Parathyroid adenoma (tissue), 2 donors: ENCODE data around the gene MET.
"Not testable (repeated sequence)": the region's sequence is repeated elsewhere in the genome, so short reads cannot be mapped to it uniquely, and the experiment has no call there.

ENCODE experiments used
- H2AFZ ChIP-seq: fragments of 300-600 bp; sonication (generic); one replicate; pipeline ENCODE4 v1.7.0; 2017; ENCODE audit warnings: antibody characterized with exemption, mild to moderate bottlenecking
- H3K27ac ChIP-seq: fragments of 300-600 bp; sonication (generic); one replicate; pipeline ENCODE4 v1.7.0; 2017
- H3K27me3 ChIP-seq: fragments of 300-600 bp; sonication (generic); one replicate; pipeline ENCODE4 v1.7.0; 2017; ENCODE audit warnings: low read length; ENCODE audit not compliant: control insufficient read depth, insufficient read depth
- H3K36me3 ChIP-seq: fragments of 300-600 bp; sonication (generic); one replicate; pipeline ENCODE4 v1.7.0; 2017; ENCODE audit warnings: low read length; ENCODE audit not compliant: control insufficient read depth, insufficient read depth
- H3K4me1 ChIP-seq: fragments of 300-600 bp; sonication (generic); one replicate; pipeline ENCODE4 v1.7.0; 2017; ENCODE audit warnings: control low read depth
- H3K4me2 ChIP-seq: fragments of 300-600 bp; sonication (generic); one replicate; pipeline ENCODE4 v1.7.0; 2017; ENCODE audit warnings: low read length
- H3K4me3 ChIP-seq: fragments of 300-600 bp; sonication (generic); one replicate; pipeline ENCODE4 v1.7.0; 2017; ENCODE audit warnings: low read depth, low read length
- H3K79me2 ChIP-seq: fragments of 300-600 bp; sonication (generic); one replicate; pipeline ENCODE4 v1.7.0; 2017; ENCODE audit warnings: control low read depth
- H3K9ac ChIP-seq: fragments of 300-600 bp; sonication (generic); one replicate; pipeline ENCODE4 v1.7.0; 2017; ENCODE audit warnings: mild to moderate bottlenecking
- H3K9me3 ChIP-seq: fragments of 300-600 bp; sonication (generic); one replicate; pipeline ENCODE4 v1.7.0; 2017; ENCODE audit warnings: low read length; ENCODE audit not compliant: control insufficient read depth
- TF ChIP-seq, protein P1 (sequence below): fragments of 300-600 bp; sonication (generic); IDR thresholded peaks from one replicate; pipeline ENCODE4 v1.7.0; 2017; ENCODE audit warnings: antibody characterized with exemption, mild to moderate bottlenecking
- donor health status: primary hyperparathyroidism.

The MET gene

DNA sequence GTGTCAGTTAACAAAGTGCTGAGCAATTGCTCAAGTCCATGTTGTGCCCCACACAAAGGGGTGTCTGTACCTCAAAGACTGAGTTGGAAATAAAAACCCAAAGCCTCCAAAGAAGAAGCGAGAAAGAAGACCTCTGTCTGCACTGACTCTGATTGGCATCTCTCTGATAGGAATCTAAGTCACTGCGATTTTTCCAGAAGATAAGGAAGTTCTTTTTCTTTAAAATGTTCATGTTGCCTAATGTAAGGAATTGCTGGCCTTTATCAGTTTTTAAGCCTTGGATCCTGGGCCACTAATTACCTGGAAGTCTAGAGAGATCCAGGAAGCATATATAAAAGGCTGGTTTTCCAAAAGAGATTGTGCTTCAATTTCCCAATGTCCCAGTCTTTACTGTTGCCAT is 24.1 kb upstream of the MET start:
- no peaks in the 10 kb centered on the region for H3K27me3 ChIP-seq
- H3K9me3 ChIP-seq = no peaks in the 10 kb centered on the region
- no peak overlapping the region for H3K27ac ChIP-seq
- H2AFZ ChIP-seq = no peak overlapping the region
- no peaks in the 10 kb centered on the region for H3K36me3 ChIP-seq
- TF ChIP-seq, protein P1, sequence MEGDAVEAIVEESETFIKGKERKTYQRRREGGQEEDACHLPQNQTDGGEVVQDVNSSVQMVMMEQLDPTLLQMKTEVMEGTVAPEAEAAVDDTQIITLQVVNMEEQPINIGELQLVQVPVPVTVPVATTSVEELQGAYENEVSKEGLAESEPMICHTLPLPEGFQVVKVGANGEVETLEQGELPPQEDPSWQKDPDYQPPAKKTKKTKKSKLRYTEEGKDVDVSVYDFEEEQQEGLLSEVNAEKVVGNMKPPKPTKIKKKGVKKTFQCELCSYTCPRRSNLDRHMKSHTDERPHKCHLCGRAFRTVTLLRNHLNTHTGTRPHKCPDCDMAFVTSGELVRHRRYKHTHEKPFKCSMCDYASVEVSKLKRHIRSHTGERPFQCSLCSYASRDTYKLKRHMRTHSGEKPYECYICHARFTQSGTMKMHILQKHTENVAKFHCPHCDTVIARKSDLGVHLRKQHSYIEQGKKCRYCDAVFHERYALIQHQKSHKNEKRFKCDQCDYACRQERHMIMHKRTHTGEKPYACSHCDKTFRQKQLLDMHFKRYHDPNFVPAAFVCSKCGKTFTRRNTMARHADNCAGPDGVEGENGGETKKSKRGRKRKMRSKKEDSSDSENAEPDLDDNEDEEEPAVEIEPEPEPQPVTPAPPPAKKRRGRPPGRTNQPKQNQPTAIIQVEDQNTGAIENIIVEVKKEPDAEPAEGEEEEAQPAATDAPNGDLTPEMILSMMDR = no peak
- H3K4me3 ChIP-seq = no peak overlapping the region
- no peaks in the 10 kb centered on the region for H3K79me2 ChIP-seq
- H3K4me2 ChIP-seq = no peak overlapping the region
- H3K9ac ChIP-seq = no peak overlapping the region
- no peaks in the 10 kb centered on the region for H3K4me1 ChIP-seq

DNA sequence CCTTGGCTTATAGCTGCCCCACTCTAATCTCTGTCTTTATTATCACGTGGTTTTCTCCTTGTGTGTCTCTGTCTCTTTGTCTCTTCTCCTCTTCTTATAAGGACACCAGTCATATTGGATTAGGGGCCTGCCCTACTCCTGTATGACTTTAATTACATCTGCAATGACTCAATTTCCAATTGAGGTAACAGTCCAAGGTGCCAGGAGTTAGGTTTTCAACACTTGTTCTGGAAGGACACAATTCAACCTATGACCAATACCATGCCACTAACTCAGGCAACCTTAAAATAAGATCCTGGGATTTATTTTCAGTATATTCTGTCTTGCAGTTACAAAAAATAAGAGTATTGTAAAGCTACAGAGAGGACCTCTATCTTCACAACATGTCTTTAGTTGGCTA is 21.6 kb upstream of the MET start:
- Histone ChIP-seq H3K36me3 (no peaks in the 10 kb centered on the region), H3K79me2 (no peaks in the 10 kb centered on the region)
- TF ChIP-seq, protein P1 = no peak

DNA sequence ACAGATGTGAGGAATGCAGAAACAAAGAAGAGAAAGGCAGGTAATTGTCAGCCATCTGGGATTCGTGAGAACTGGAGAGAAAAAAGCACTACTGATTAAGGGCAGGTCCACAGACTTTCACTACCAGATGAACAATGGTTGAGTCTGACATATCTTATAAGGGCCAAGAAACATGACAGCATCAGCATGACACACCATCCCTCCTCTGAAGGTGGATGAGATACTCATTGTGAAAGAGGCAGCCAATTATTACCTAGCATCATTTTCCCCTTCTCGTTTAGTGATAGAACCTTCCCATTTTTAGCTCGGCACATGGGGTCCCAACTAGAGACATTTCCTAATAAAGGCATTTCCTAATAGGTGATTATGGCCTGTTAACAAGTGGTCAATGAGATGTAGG is 19.2 kb upstream of the MET start:
- Histone ChIP-seq H3K9me3 (no peaks in the 10 kb centered on the region), H2AFZ (no peak overlapping the region), H3K79me2 (no peaks in the 10 kb centered on the region), H3K27ac (no peak overlapping the region), H3K27me3 (no peaks in the 10 kb centered on the region), H3K4me3 (no peak overlapping the region), H3K9ac (no peak overlapping the region), H3K4me1 (no peaks in the 10 kb centered on the region), H3K36me3 (no peaks in the 10 kb centered on the region), H3K4me2 (no peak overlapping the region)
- TF ChIP-seq, protein P1 = no peak

More for the DNA sequence above, 21.6 kb upstream of the MET start:
- no peak overlapping the region for H3K9ac ChIP-seq
- no peak overlapping the region for H3K4me3 ChIP-seq
- no peak overlapping the region for H2AFZ ChIP-seq
- H3K9me3 ChIP-seq = no peaks in the 10 kb centered on the region
- H3K27me3 ChIP-seq = no peaks in the 10 kb centered on the region
- H3K27ac ChIP-seq = no peak overlapping the region
- H3K4me1 ChIP-seq = no peaks in the 10 kb centered on the region
- no peak overlapping the region for H3K4me2 ChIP-seq

DNA sequence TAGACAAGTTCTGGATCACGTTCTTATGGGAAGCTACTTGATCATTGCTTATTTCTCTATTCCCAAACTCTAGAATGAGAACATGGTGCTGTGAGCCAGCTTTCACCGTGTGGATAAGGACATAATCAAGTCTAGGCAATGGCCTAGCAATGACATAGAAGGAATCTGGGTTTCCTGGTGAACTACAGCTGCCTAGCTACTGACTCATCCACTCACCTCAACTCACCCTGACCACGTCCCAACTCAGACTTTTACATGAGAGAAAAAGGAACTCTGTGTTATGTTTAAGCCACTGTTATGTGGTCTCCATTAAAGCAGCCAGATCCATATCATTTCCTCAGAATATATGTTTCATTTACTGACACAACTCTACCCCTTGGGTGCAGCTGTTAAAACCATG is 18.8 kb upstream of the MET start:
- H3K4me2 ChIP-seq = no peak overlapping the region
- no peaks in the 10 kb centered on the region for H3K36me3 ChIP-seq
- no peak overlapping the region for H3K27ac ChIP-seq
- H3K9me3 ChIP-seq = no peaks in the 10 kb centered on the region
- H3K79me2 ChIP-seq = no peaks in the 10 kb centered on the region
- TF ChIP-seq, protein P1 = no peak
- no peak overlapping the region for H3K4me3 ChIP-seq
- no peak overlapping the region for H2AFZ ChIP-seq
- no peak overlapping the region for H3K9ac ChIP-seq
- no peaks in the 10 kb centered on the region for H3K27me3 ChIP-seq
- no peaks in the 10 kb centered on the region for H3K4me1 ChIP-seq

DNA sequence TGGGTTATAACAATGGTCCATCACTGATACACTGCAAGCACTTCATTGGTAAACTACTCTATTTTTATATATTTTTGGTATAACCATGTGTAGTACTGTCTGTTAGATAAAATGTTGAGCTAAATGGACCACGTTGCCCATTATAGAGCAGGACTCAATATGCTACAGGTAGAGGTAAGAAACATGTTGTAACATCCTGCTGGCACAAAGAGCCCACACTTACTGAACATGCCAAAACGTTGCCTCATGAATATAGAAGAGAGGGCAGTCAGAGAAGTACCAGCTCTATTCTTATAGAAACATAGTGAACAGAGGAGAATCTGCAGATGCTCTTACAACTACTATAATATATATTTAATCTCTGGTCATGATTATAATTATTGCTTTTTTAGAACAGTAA is 18.4 kb upstream of the MET start:
- H3K4me1 ChIP-seq = no peaks in the 10 kb centered on the region
- H3K4me2 ChIP-seq = no peak overlapping the region
- H3K27me3 ChIP-seq = no peaks in the 10 kb centered on the region
- H3K27ac ChIP-seq = no peak overlapping the region
- no peak overlapping the region for H3K4me3 ChIP-seq
- no peak overlapping the region for H3K9ac ChIP-seq
- H3K9me3 ChIP-seq = no peaks in the 10 kb centered on the region
- no peaks in the 10 kb centered on the region for H3K79me2 ChIP-seq
- TF ChIP-seq, protein P1 = no peak
- H3K36me3 ChIP-seq = no peaks in the 10 kb centered on the region
- H2AFZ ChIP-seq = no peak overlapping the region

DNA sequence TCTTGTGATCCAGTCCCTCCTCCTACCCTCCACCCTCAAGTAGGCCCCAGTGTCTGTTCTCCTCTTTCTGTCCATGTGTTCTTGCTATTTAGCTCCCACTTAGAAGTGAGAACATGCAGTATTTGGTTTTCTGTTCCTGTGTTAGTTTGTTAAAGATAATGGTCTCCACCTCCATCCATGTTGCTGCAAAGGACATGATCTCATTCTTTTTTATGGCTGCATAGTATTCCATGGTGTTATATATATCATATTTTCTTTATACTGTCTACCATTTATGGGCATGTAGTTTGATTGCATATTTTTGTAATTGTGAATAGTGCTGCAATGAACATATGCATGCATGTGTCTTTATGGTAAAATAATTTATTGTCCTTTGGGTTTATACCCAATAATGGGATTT is 12.7 kb upstream of the MET start:
- H3K4me2 ChIP-seq, H3K9me3 ChIP-seq, H3K27ac ChIP-seq, H3K4me3 ChIP-seq, H3K9ac ChIP-seq, H3K27me3 ChIP-seq, H3K79me2 ChIP-seq, H3K4me1 ChIP-seq, H3K36me3 ChIP-seq, H2AFZ ChIP-seq: not testable (repeated sequence)
